A673 (cell line): ENCODE results near the gene KLF7.

Experiments
- CTCF ChIP-seq: fragments of 300-800, 200-600 bp; sonication (generic); conservative IDR thresholded peaks from 2 replicates; pipeline ENCODE4 v1.5.1; 2017; ENCODE audit warnings: low read depth, mild to moderate bottlenecking, antibody characterized with exemption, low read length, moderate library complexity, mixed read lengths
- EZH2 ChIP-seq: fragments of 200-600 bp; sonication (generic); IDR thresholded peaks from 2 replicates; pipeline ENCODE4 v1.6.1; 2017; ENCODE audit warnings: borderline replicate concordance, low read depth, mild to moderate bottlenecking, mixed read lengths, antibody characterized with exemption, low read length; ENCODE audit not compliant: poor library complexity, severe bottlenecking

DNA sequence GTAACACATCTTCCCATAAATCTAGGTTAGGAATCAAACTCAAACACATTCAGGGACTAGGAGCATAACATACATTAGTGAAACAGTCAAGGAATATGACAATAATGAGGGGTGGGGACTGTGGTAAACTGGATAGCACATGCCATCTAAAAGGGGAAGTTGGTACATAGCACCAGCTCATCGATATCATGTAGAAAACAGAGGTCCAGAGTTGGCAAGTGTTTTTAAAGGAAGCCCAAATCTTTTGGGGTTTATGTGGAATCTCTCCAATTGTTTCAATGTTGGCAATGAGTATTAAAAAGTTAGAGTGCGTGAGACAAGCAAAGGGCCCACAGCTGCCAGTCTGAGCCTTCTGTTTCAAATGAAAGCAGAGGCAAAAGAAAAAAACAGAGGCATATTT is 24.4 kb downstream of the KLF7 start:
- TF ChIP-seq CTCF (no peak), EZH2 (no peak)
